ENCODE data around the gene ZYG11A.

The ZYG11A gene

GRCh38 chr1:52925571-52926005 is 83.0 kb downstream of the ZYG11A start:
- H3K27ac ChIP-seq (ENCODE audit: low read depth in 2 of 2, low read length in 2 of 2) = no peak overlapping the region
- H3K4me1 ChIP-seq (ENCODE audit: control insufficient read depth in 2 of 2, insufficient read depth in 2 of 2, low read length in 2 of 2) = peaks cover 6 to 12% of the 10 kb centered on the region in 2 donors
- no peak overlapping the region for H3K4me3 ChIP-seq (ENCODE audit: low read length in 2 of 2)
- no peaks in the 10 kb centered on the region for H3K27me3 ChIP-seq (ENCODE audit: control insufficient read depth in 2 of 2, insufficient read depth in 2 of 2, low read length in 2 of 2)
- H3K9me3 ChIP-seq (ENCODE audit: control insufficient read depth in 2 of 2, low read length in 2 of 2) = no peaks in the 10 kb centered on the region
- peaks cover 0 to 2% of the 10 kb centered on the region in 2 donors for H3K36me3 ChIP-seq (ENCODE audit: control insufficient read depth in 2 of 2, insufficient read depth in 2 of 2, low read length in 2 of 2)
- H3K9ac ChIP-seq (ENCODE audit: low read depth in 1 of 2, low read length in 2 of 2) = no peak overlapping the region

DNA sequence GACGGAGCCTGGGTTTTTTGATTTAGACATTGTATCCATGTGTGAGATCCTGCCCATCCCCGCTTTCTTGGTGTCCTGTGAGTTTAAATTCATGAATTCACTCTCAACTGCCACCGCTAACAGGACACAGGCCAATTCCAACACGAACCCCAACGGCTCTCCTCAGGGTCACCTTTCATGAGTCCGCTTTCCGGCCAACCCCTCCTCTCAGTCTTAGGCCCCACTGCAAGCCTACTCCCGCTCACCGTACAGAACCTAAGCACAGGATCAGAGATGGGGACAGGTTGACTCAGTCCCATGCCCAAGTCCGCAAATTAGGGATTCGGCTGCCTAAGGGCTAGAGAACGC is 84.3 kb downstream of the ZYG11A start:
- Histone ChIP-seq H3K36me3 (ENCODE audit: control insufficient read depth in 2 of 2, insufficient read depth in 2 of 2, low read length in 2 of 2) (peaks cover 0 to 2% of the 10 kb centered on the region in 2 donors), H3K4me3 (ENCODE audit: low read length in 2 of 2) (peak overlapping the region; percentile 80 to 91), H3K9ac (ENCODE audit: low read depth in 1 of 2, low read length in 2 of 2) (peak overlapping the region; percentile 57 to 72), H3K27ac (ENCODE audit: low read depth in 2 of 2, low read length in 2 of 2) (no peak overlapping the region), H3K4me1 (ENCODE audit: control insufficient read depth in 2 of 2, insufficient read depth in 2 of 2, low read length in 2 of 2) (peaks cover 6 to 12% of the 10 kb centered on the region in 2 donors), H3K9me3 (ENCODE audit: control insufficient read depth in 2 of 2, low read length in 2 of 2) (no peaks in the 10 kb centered on the region), H3K27me3 (ENCODE audit: control insufficient read depth in 2 of 2, insufficient read depth in 2 of 2, low read length in 2 of 2) (no peaks in the 10 kb centered on the region)

GRCh38 chr1:52927212-52928014 is 84.9 kb downstream of the ZYG11A start, which contains the start of gene SCP2:
SCP2 (plus strand) TSS chr1:52927276; CDS start chr1:52927397, 121 bp downstream.
- Histone ChIP-seq H3K27me3 (ENCODE audit: control insufficient read depth in 2 of 2, insufficient read depth in 2 of 2, low read length in 2 of 2) (no peaks in the 10 kb centered on the region), H3K36me3 (ENCODE audit: control insufficient read depth in 2 of 2, insufficient read depth in 2 of 2, low read length in 2 of 2) (peaks cover 0 to 2% of the 10 kb centered on the region in 2 donors), H3K4me1 (ENCODE audit: control insufficient read depth in 2 of 2, insufficient read depth in 2 of 2, low read length in 2 of 2) (peaks cover 6 to 12% of the 10 kb centered on the region in 2 donors), H3K9me3 (ENCODE audit: control insufficient read depth in 2 of 2, low read length in 2 of 2) (no peaks in the 10 kb centered on the region), H3K9ac (ENCODE audit: low read depth in 1 of 2, low read length in 2 of 2) (peak within 1 kb of the TSS; percentile 82 to 85), H3K4me3 (ENCODE audit: low read length in 2 of 2) (peak within 1 kb of the TSS; percentile 80 to 91), H3K27ac (ENCODE audit: low read depth in 2 of 2, low read length in 2 of 2) (peak within 1 kb of the TSS; percentile 63 to 77)

- peaks cover 0 to 2% of the 10 kb centered on the region in 2 donors for H3K36me3 ChIP-seq (ENCODE audit: control insufficient read depth in 2 of 2, insufficient read depth in 2 of 2, low read length in 2 of 2)
- H3K27me3 ChIP-seq (ENCODE audit: control insufficient read depth in 2 of 2, insufficient read depth in 2 of 2, low read length in 2 of 2) = no peaks in the 10 kb centered on the region
- peak overlapping the region; percentile 63 to 77 for H3K27ac ChIP-seq (ENCODE audit: low read depth in 2 of 2, low read length in 2 of 2)
- H3K4me1 ChIP-seq (ENCODE audit: control insufficient read depth in 2 of 2, insufficient read depth in 2 of 2, low read length in 2 of 2) = peaks cover 6 to 12% of the 10 kb centered on the region in 2 donors
- peak overlapping the region; percentile 82 to 85 for H3K9ac ChIP-seq (ENCODE audit: low read depth in 1 of 2, low read length in 2 of 2)
- no peaks in the 10 kb centered on the region for H3K9me3 ChIP-seq (ENCODE audit: control insufficient read depth in 2 of 2, low read length in 2 of 2)
- H3K4me3 ChIP-seq (ENCODE audit: low read length in 2 of 2) = peak overlapping the region; percentile 80 to 91
Observed at GRCh38 chr1:52928015-52928404, 85.5 kb downstream of the ZYG11A start.

DNA sequence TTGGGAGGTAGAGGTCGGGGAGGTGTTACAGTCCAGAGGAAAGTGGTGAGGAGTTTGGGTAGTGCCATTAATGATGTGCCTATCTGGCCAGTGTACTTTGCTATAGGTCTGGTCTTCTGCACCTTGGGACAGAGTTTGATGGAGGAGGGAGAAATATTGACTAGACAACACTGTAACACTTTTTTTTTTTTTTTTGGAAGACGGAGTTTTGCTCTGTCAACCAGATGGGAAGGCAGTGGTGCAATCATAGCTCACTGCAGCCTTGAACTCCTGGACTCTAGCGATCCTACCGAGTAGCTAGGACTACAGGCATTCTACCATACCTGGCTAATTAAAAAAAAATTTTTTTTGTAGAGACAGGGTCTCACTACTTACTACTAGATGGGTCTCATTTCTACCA is 86.5 kb downstream of the ZYG11A start:
- peaks cover 0 to 2% of the 10 kb centered on the region in 2 donors for H3K36me3 ChIP-seq (ENCODE audit: control insufficient read depth in 2 of 2, insufficient read depth in 2 of 2, low read length in 2 of 2)
- no peaks in the 10 kb centered on the region for H3K9me3 ChIP-seq (ENCODE audit: control insufficient read depth in 2 of 2, low read length in 2 of 2)
- H3K4me3 ChIP-seq (ENCODE audit: low read length in 2 of 2) = no peak overlapping the region
- no peak overlapping the region for H3K27ac ChIP-seq (ENCODE audit: low read depth in 2 of 2, low read length in 2 of 2)
- H3K9ac ChIP-seq (ENCODE audit: low read depth in 1 of 2, low read length in 2 of 2) = no peak overlapping the region
- H3K27me3 ChIP-seq (ENCODE audit: control insufficient read depth in 2 of 2, insufficient read depth in 2 of 2, low read length in 2 of 2) = no peaks in the 10 kb centered on the region
- peaks cover 6 to 12% of the 10 kb centered on the region in 2 donors for H3K4me1 ChIP-seq (ENCODE audit: control insufficient read depth in 2 of 2, insufficient read depth in 2 of 2, low read length in 2 of 2)

- Histone ChIP-seq H3K9me3 (ENCODE audit: control insufficient read depth in 2 of 2, low read length in 2 of 2) (no peaks in the 10 kb centered on the region), H3K36me3 (ENCODE audit: control insufficient read depth in 2 of 2, insufficient read depth in 2 of 2, low read length in 2 of 2) (no peaks in the 10 kb centered on the region), H3K27ac (ENCODE audit: low read depth in 2 of 2, low read length in 2 of 2) (no peak overlapping the region), H3K4me1 (ENCODE audit: control insufficient read depth in 2 of 2, insufficient read depth in 2 of 2, low read length in 2 of 2) (no peaks in the 10 kb centered on the region), H3K27me3 (ENCODE audit: control insufficient read depth in 2 of 2, insufficient read depth in 2 of 2, low read length in 2 of 2) (no peaks in the 10 kb centered on the region), H3K9ac (ENCODE audit: low read depth in 1 of 2, low read length in 2 of 2) (no peak overlapping the region), H3K4me3 (ENCODE audit: low read length in 2 of 2) (no peak overlapping the region)
Observed at GRCh38 chr1:52937433-52938182, 95.0 kb downstream of the ZYG11A start.

DNA sequence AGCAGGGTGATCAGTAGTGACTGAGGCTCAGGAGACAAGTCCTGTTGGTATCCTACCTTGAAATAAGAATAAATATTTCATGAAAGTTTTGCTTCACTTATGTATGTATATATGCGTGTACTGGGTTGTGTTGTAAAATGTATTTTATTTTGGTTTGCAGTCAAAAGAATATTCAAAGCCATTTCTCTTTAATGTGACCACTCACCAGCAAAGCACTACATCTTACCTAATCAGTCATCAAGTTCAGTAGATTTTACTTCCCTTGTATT is 95.6 kb downstream of the ZYG11A start:
- Histone ChIP-seq H3K9ac (ENCODE audit: low read depth in 1 of 2, low read length in 2 of 2) (no peak overlapping the region), H3K36me3 (ENCODE audit: control insufficient read depth in 2 of 2, insufficient read depth in 2 of 2, low read length in 2 of 2) (no peaks in the 10 kb centered on the region), H3K9me3 (ENCODE audit: control insufficient read depth in 2 of 2, low read length in 2 of 2) (no peaks in the 10 kb centered on the region), H3K4me1 (ENCODE audit: control insufficient read depth in 2 of 2, insufficient read depth in 2 of 2, low read length in 2 of 2) (no peaks in the 10 kb centered on the region), H3K27me3 (ENCODE audit: control insufficient read depth in 2 of 2, insufficient read depth in 2 of 2, low read length in 2 of 2) (no peaks in the 10 kb centered on the region), H3K4me3 (ENCODE audit: low read length in 2 of 2) (no peak overlapping the region), H3K27ac (ENCODE audit: low read depth in 2 of 2, low read length in 2 of 2) (no peak overlapping the region)

- H3K4me1 ChIP-seq (ENCODE audit: control insufficient read depth in 2 of 2, insufficient read depth in 2 of 2, low read length in 2 of 2) = no peaks in the 10 kb centered on the region
- H3K27me3 ChIP-seq (ENCODE audit: control insufficient read depth in 2 of 2, insufficient read depth in 2 of 2, low read length in 2 of 2) = no peaks in the 10 kb centered on the region
- no peaks in the 10 kb centered on the region for H3K36me3 ChIP-seq (ENCODE audit: control insufficient read depth in 2 of 2, insufficient read depth in 2 of 2, low read length in 2 of 2)
- no peak overlapping the region for H3K27ac ChIP-seq (ENCODE audit: low read depth in 2 of 2, low read length in 2 of 2)
- H3K4me3 ChIP-seq (ENCODE audit: low read length in 2 of 2) = no peak overlapping the region
- H3K9me3 ChIP-seq (ENCODE audit: control insufficient read depth in 2 of 2, low read length in 2 of 2) = no peaks in the 10 kb centered on the region
- no peak overlapping the region for H3K9ac ChIP-seq (ENCODE audit: low read depth in 1 of 2, low read length in 2 of 2)
Observed at GRCh38 chr1:52943876-52944416, 101.4 kb downstream of the ZYG11A start.

GRCh38 chr1:52944566-52944965 is 102.0 kb downstream of the ZYG11A start:
- Histone ChIP-seq H3K9me3 (ENCODE audit: control insufficient read depth in 2 of 2, low read length in 2 of 2) (no peaks in the 10 kb centered on the region), H3K9ac (ENCODE audit: low read depth in 1 of 2, low read length in 2 of 2) (no peak overlapping the region), H3K27me3 (ENCODE audit: control insufficient read depth in 2 of 2, insufficient read depth in 2 of 2, low read length in 2 of 2) (no peaks in the 10 kb centered on the region), H3K36me3 (ENCODE audit: control insufficient read depth in 2 of 2, insufficient read depth in 2 of 2, low read length in 2 of 2) (peaks cover 0 to 2% of the 10 kb centered on the region in 2 donors), H3K4me1 (ENCODE audit: control insufficient read depth in 2 of 2, insufficient read depth in 2 of 2, low read length in 2 of 2) (no peaks in the 10 kb centered on the region), H3K4me3 (ENCODE audit: low read length in 2 of 2) (no peak overlapping the region), H3K27ac (ENCODE audit: low read depth in 2 of 2, low read length in 2 of 2) (no peak overlapping the region)
